NCI-H1105 treated with DMSO at 0.1 percent for 48 hours (cell line): Measurements from ENCODE around the gene CTBP1.
"Not testable (repeated sequence)": the region's sequence is repeated elsewhere in the genome, so short reads cannot be mapped to it uniquely, and the experiment has no call there.

ENCODE experiments used
- DNase-seq: peaks from one replicate; lab custom pipeline; 2025; lab: John Stamatoyannopoulos, UW

The CTBP1 gene

GRCh38 chr4:1248245-1249147 is at the start of gene CTBP1:
CTBP1 (minus strand) TSS chr4:1249130; CDS start chr4:1241331, 7,799 bp downstream.
- peak; percentile 47 for DNase-seq

GRCh38 chr4:1298461-1298860 is 49.5 kb upstream of the CTBP1 start:
- no peak for DNase-seq

DNA sequence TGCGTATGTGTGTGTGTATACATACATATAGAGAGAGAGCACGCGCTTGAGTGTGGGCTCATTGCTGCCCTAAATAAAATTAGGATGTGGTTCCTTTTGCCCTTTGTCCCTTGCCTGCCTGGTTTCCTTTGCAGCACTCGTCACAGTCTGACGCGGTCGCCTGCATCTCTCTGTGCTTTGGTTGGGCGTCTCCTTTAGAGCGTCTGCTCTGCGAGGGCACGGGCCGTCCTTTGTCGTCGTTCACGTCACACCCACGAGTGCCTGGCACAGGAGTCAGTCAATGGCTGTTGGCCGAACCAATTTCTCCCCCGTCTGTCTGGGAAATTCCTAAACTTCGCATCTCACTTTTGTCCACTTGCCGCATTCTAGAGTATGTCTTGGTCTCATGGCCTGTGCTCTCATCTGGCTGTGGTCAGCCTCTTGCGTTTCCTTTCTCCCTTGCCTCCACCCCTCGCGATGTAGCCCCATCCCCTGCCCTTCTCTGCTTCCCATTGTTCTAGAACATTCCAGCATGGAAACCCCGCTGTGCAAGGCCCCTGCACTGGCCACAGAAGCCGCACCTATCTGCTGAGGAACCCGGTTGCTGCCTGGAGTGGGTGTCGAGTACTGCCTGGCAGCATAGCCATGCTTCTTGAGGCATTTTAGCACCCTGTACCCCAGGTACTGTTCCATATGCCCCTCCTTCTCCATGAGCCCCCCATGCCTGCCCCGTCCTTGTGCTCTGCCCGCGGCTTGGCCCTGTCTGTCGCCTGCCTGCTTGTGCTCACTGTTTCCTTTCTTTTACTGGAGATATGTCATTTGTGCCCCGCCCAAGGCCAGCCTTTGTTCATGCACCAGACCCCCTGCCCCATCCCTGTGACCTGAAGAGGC is 48.8 kb upstream of the CTBP1 start:
- DNase-seq, result no peak

DNA sequence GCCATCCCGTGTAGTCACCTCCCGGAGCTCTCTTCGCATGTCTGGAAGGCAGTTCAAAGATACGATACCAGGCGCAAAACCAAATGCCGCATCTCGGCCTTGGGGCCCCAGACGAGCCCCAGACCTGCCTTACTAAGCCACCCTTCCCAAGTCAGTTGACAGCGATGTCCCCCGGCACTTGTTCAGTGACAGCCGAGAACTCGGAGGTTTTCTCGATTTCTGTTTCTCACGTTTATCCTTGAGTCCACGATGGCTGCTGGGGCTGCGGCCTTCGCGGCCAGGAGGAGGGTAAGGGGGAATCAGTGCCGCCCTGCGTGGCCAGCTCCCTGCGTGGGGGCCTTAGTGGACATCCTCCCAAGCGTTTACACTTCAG is 48.1 kb upstream of the CTBP1 start:
- DNase-seq, result no peak

DNA sequence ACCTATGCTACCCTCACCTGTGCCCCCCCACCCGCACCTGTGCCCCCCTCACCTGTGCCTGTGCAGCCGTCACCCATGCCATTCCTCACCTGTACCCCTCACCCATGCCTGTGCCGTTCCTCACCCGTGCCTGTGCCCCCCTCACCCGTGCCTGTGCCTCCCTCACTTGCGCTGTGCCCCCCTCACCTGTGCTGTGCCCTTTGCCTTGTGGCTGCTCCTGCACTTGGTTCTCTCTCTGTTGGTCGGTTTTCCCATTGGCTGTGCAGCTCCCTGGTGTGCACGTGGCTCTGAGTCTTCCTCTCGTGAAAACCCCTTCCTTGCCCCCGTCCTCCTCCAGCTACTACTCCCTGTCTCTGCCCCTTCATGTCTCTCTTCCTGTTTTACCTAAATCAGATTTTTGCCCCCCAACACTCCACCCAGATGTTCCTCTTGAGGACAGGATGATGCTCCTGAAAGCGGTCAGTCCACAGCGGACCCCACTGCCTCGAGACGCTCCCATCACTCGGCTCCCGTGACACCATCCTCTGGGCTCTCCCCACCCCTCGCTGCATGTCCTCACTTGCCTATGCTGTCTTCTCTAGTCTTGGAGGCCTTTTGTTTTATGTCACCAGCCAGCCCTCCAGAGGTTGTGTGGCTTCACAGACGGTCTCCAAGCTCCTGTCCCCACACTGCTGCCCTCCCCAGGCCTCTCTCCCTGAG is 47.5 kb upstream of the CTBP1 start:
- no peak for DNase-seq

DNA sequence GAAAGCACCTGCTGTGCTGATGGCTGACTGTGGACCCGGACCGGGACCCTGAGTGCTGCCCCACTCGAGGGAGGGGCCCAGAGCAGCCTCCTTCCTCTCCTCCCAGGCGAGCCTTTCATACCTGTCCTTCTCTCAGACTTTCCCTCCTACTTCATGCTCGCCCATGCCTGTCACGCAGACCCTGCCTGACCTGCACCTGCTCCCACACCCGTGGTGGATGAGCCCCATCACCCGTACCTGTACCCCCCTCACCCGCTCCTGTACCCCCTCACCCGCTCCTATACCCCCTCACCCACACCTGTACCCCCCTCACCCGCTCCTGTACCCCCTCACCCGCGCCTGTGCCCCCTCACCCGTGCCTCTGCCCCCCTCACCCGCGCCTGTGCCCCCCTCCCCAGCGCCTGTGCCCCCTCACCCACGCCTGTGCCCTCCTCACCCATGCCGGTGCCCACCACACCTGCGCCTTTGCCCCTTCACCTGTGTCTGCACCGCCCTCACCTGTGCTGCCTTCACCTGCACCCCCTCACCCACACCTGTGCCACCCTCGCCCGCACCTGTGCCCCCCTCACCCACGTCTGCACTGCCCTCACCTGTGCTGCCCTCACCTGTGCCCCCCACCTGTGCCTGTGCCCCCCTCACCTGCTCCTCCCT is 46.6 kb upstream of the CTBP1 start:
- DNase-seq, result no peak

DNA sequence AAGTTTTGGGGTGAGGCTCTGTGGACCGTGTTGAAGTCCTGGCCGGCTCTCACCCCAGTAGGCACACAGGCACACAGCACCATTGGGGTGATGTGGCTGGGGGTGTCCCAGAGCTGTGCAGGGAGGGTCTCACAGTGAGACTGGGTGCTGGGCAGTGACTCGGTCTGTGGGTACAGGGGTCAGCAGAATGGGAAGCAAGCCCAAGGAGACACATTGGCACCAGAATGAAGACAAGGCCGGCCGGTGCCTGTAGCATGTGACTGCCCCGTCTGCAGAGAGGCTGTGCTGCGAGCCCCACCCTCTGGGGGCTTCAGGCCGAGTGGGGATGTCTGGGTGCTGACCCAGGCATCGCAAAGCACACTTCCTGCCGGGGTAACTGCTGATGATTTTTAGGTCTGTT is 46.0 kb upstream of the CTBP1 start:
- DNase-seq, result no peak

DNA sequence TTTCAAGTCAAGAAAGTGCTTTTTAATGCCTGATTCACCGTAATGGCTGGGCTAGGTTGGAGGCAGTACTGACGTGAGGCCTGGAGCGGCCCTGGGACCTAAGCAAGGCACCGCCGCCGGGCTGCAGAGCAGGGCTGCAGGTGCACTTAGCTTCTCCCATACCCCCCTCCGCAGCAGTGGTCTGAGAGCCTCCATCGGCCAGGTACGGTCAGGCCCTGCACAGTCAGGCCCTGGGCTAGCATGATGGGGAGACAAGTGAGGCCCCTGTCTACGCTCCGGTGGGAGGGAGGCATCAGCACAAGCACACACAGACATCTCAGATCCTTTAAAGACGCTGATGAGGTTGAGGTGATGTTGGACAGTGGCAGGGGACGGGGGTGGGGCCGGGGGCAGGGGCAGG is 45.5 kb upstream of the CTBP1 start:
- no peak for DNase-seq

DNA sequence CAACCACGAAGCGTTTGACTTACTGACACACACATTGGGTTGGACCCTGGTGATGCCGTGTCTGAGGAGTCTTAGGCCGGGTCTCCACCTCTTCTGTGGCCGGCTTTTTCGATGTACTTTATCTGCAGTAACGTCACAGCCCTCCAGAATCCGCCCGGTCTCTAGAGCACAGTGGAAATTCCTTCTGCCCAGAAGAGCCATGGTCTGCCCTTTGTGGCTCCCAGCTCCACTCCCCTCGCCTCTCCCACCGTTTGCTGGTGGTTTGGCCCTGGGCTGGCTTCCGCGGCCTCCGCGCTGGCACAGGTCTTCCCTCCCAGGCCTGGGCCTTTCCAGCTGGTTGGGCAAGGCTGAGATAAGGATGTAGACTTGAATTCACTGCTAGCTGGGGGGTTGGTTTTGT is 45.1 kb upstream of the CTBP1 start:
- no peak for DNase-seq

DNA sequence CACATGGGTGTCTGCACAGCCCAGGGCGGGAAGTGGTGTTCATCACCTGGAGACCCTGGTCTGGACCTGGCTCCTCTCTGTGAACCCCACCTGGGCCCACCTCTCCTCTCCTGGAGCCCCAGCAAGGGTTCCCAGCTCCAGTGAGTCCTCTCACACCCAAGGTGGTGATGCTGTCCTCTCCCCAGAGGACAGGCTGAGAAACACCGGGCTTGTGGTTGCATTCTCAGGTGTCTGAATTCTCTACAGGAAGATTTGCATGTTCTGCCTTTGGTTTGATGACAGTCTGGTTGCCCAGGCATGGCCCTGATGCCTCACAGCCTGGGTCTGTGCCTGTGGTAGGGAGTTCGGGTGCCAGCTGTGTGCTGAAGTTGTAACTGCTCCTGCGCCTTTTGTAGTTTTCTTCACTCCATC is 44.6 kb upstream of the CTBP1 start:
- DNase-seq, result no peak

DNA sequence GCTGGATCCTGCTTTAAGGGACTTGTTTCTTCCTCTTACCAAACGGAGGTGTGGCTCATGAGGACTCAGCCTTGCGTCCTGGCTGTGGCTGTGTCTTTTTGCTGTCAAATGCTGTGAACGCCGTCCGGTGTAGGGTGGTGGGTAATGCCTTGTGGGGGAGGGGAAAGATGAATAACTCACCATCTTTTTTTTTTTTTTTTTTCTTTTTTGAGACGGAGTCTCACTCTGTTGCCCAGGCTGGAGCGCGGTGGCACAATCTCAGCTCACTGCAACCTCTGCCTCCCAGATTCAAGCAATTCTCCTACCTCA is 43.7 kb upstream of the CTBP1 start:
- not testable (repeated sequence) for DNase-seq

GRCh38 chr4:1291996-1292702 is 43.2 kb upstream of the CTBP1 start:
- DNase-seq, result no peak

GRCh38 chr4:1291091-1291490 is 42.2 kb upstream of the CTBP1 start:
- no peak for DNase-seq

DNA sequence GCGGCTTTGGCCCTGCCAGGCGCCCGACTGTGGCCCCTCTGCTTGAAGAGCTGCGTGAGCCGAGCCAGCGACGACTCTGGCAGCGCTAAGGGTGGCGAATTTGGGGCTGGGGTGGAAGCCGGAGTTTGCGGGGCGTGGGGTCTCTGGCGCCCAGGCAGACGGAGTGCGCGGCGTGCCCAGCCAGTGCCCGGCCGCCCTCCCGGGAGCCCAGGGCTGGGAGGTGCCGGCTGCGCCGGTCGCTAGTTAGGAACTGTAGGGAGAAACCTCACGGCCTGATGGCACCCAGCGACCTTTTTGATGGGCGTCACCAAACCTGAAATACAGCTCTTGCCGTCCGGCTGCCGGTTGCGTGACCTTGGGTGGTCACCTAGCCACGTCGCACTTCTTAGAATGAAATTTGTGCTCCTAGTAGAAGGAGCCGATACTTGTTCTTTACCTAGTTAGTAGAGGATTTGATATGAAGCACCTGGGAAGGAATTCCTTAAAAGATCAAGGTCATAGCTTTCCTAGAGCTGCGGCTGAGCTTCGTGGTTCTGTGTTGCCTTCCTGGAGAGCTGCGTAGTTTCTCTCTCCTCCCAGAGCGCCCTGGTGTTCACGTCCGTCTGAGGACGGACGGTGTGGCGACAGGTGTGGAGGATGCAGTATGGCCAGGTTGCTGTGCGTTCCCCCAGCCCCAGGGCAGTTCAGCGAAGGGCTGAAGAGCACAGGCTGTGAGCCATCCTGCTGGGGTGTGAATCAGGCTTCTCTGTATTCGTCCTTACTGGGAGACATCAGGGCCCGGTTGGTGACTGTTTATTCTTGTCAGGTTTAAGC is 41.4 kb upstream of the CTBP1 start:
- no peak for DNase-seq

- DNase-seq, result peak; percentile 85
Measured at GRCh38 chr4:1289207-1290164, 40.6 kb upstream of the CTBP1 start, which contains the start of gene MAEA. MAEA (plus strand) TSS chr4:1289891; CDS start chr4:1289914, 23 bp downstream.

DNA sequence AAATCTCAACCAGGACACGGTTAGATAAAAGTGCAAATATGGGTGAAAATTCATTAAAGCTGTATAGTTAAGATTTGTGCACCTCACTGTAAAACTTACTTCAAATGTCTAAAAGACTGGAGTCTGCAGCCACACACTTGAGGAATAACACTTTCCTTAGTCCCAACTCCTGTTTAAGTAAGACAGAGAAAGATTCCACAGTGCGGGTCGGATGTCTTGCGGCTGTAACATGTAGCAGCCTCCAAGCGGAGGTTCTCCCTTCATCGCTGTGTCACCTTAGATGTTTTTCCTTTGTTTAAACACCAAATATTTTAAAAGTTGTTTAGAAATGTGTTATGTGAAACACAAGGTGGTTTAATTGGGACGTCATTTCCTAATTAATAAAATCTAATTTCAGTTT is 39.9 kb upstream of the CTBP1 start:
- no peak for DNase-seq

DNA sequence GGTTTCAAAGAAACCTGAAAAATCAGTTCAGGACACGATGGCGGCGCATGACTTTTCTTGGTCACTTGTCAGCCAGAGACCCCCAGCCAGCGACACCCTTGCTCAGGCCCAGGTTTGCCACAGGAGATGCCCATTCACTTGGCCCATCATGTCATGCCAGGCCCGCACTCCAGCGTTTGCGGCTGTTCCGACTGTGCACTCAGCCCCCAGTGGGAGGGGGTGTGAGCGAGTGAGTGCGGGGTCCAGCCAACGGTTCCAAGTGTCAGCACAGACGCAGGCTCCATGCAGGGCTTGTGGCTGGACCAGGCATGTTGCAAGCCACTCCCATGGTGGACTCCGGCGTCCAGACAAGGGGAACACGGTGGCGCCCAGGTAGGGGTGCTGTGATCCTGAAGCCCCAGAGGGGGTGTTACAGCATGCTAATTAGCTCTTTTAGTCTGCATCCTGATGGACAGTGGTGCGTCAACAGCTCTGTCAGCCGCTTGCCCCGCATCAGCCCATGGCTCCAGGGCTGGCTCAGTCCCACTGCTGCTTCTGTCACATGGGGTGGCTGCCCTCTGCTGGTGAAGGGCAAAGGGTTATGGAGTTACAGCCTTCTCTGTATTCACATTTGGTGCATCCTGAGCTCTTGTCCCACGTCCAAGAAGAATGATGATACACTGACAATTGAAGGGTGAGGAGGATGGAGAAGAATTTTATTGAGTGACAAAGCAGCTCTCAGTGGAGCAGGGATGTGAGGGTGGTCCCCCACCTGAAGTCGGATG is 37.0 kb upstream of the CTBP1 start:
- no peak for DNase-seq

DNA sequence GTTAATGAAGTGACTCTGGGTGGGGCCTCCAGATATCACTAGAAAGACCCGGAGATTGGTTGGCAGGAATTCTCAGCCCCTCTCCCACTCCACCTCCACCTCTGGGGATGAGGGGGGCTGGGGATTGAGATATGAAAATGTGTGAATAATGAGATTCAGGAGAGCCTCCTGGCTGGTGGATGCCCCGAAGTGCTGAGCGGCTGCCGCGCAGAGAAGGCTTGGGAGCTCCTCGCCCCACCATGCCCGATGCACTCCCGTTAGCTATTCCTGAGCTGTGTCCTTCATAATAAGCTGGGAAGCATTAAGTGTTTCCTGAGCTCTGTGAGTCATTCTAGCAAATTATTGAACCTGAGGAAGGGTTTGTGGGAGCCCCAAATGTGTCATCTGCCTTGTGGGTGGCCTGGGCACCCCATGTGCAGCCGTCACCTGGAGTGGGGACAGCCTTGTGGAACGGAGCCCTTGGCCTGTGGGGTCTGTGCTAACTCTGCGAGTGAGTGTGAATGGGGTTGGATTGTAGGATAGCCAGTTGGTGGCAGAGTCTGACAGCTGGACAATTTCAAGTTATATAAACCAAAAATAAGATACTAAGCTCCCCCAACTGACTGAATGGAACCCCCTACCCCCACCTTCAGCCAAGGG is 36.3 kb upstream of the CTBP1 start:
- DNase-seq, result no peak
